GM12865 (cell line): ENCODE results near the gene NDUFA11.
"Not testable (repeated sequence)": the region's sequence is repeated elsewhere in the genome, so short reads cannot be mapped to it uniquely, and the experiment has no call there.

Experiments used
- DNase-seq: peaks from one replicate; pipeline ENCODE4 v3.0.0; 2010; ENCODE audit warnings: low read depth
- H3K4me3 ChIP-seq: 2 replicates; pipeline ENCODE4 v1.5.1; 2011; ENCODE audit warnings: mild to moderate bottlenecking, low read depth, low read length, control low read depth
- TF ChIP-seq, protein P1 (sequence below): IDR thresholded peaks from 2 replicates; pipeline ENCODE4 v1.5.1; 2011; ENCODE audit warnings: low read length, control low read depth, low read depth, inconsistent platforms; ENCODE audit not compliant: insufficient read depth; ENCODE audit errors: missing control alignments

The NDUFA11 gene

GRCh38 chr19:5891572-5891937, 12.0 kb downstream of the NDUFA11 start:
- no peak overlapping the region for H3K4me3 ChIP-seq
- DNase-seq: no peak
- TF ChIP-seq, protein P1, sequence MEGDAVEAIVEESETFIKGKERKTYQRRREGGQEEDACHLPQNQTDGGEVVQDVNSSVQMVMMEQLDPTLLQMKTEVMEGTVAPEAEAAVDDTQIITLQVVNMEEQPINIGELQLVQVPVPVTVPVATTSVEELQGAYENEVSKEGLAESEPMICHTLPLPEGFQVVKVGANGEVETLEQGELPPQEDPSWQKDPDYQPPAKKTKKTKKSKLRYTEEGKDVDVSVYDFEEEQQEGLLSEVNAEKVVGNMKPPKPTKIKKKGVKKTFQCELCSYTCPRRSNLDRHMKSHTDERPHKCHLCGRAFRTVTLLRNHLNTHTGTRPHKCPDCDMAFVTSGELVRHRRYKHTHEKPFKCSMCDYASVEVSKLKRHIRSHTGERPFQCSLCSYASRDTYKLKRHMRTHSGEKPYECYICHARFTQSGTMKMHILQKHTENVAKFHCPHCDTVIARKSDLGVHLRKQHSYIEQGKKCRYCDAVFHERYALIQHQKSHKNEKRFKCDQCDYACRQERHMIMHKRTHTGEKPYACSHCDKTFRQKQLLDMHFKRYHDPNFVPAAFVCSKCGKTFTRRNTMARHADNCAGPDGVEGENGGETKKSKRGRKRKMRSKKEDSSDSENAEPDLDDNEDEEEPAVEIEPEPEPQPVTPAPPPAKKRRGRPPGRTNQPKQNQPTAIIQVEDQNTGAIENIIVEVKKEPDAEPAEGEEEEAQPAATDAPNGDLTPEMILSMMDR: no peak

DNA sequence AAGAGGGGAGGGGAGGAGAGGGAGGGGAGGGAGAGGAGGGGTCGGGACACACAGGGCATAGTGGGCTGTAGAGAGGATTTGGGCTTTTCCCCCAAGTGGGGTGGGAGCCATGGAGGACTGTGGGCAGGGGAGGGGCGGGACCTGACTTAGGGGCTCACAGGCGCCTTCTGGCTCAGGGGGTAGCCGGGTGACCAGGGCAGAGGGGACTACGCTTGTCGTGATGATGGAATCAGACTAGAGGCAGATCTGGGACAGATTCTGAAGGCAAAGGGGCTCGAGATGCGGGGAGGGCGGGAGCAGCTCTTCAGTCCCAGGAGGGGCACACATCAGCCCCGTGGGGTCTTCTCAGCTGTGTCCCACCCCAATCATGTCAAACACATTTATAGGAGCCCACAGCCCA, 13.5 kb downstream of the NDUFA11 start:
- no peak overlapping the region for H3K4me3 ChIP-seq
- DNase-seq: no peak
- TF ChIP-seq, protein P1: no peak

DNA sequence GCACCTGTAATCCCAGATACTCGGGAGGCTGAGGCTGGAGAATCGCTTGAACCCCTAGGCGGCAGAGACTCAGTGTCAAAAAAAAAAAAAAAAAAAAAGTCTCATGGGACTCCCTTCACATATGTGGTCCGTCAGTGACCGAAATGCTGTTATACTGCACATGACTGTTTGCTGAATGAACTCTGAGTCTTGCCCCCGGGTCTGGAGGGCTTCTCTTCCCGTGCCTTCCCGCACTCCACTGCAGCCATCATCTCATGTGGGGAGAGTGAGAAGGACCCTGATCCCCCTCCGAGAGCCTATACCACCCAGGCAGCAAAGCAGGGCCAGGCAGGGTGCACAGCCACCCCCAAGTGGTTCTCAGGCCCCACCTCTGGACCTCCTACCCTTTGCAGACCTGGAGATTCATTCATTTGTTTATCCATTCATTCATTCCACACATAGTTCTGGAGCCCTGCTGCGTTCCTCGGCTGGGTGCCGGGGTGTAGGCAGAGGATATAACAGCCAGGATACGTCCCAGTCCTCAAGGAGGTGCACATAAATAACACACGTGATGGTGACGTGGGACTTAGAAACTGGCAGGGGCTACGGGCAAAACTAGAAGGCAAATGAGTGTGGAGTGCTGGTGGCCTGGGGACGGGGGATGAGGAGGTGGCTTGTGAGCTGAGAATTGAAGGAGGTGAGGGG, 14.2 kb downstream of the NDUFA11 start:
- H3K4me3 ChIP-seq: no peak overlapping the region
- DNase-seq: no peak
- TF ChIP-seq, protein P1: no peak

GRCh38 chr19:5884065-5884811, 19.4 kb downstream of the NDUFA11 start:
- DNase-seq, H3K4me3 ChIP-seq: not testable (repeated sequence)

DNA sequence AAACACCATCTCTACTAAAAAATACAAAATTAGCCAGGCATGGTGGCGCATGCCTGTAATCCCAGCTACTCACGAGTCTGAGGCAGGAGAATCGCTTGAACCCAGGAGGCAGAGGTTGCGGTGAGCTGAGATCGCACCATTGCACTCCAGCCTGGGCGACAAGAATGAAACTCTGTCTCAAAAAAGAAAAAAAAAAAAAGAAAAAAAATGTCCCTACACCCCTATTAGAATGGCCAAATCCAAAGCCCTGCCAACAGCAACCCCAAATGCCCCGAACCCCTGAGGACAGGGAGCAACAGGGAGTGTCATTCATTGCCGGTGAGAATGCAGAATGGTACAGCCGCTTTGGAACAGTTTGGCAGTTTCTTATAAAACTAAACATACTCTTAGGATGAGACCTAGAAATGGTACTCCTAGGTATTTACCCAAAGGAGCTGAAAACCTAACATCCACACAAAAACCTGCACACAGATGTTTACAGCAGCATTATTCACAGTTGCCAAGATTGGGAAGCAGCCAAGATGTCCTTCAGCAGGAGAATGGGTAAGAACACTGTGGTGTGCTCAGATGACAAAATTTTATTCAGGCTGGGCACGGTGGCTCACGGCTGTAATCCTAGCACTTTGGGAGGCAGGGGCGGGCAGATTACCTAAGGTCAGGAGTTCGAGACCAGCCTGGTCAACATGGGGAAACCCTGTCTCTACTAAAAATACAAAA, 20.3 kb downstream of the NDUFA11 start:
- DNase-seq: not testable (repeated sequence)

GRCh38 chr19:5882421-5882968, 21.1 kb downstream of the NDUFA11 start:
- no peak overlapping the region for H3K4me3 ChIP-seq
- TF ChIP-seq, protein P1: no peak
- no peak for DNase-seq

More for the DNA sequence above, 20.3 kb downstream of the NDUFA11 start:
- not testable (repeated sequence) for H3K4me3 ChIP-seq

DNA sequence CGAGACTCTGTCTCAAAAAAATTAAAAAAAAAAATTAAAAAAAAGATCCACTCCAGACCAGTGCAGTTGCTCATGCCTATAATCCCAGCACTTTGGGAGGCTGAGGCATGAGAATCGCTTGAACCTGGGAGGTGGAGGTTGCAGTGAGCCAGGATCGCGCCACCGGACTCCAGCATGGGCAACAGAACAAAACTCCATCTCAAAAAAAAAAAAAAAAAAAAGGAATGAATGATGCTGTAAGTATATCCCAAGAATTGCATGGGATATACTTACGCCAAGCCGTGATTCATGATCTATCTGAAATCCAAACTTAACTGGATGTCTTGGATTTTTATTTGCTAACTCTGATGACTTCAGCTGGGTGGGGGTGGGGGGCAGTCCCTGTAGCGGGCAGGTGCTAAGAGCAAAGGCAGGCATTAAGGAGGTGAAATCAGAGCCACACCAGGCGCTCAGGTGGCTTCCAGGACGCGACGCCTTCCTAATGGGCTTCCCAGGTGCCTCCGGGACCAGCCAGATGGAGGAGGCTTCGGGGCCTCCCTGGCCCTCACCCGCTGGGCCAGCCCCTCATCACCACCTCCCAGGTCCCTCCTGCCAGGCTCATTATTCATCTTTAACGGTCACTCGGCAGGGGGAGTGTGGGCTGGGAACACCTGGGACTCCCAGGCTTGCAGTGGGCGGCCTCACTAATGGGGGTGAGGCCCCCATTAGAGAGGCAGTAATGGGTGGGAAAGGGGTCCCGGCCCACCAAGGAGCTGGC, 21.9 kb downstream of the NDUFA11 start:
- no peak for DNase-seq
- TF ChIP-seq, protein P1: no peak
- no peak overlapping the region for H3K4me3 ChIP-seq
